KMS-11 (cell line): Measurements from ENCODE around the gene ADGRB3.

ENCODE experiments used
- H2AFZ ChIP-seq: fragments of 200-600 bp; sonication (generic); 2 replicates; pipeline ENCODE4 v1.6.1; 2016; ENCODE audit warnings: antibody characterized with exemption, mixed run types, low read depth
- H3K27ac ChIP-seq: fragments of 200-600 bp; sonication (generic); 2 replicates; pipeline ENCODE4 v1.6.1; 2016; ENCODE audit warnings: mild to moderate bottlenecking, mixed run types
- H3K27me3 ChIP-seq: fragments of 200-600 bp; sonication (generic); 2 replicates; pipeline ENCODE4 v1.6.1; 2017; ENCODE audit warnings: mild to moderate bottlenecking, low read depth, mixed run types, moderate library complexity; ENCODE audit not compliant: insufficient read depth
- H3K36me3 ChIP-seq: fragments of 200-600 bp; sonication (generic); 2 replicates; pipeline ENCODE4 v1.6.1; 2017; ENCODE audit warnings: mild to moderate bottlenecking, mixed run types; ENCODE audit not compliant: insufficient read depth
- H3K4me1 ChIP-seq: fragments of 200-600 bp; sonication (generic); 2 replicates; pipeline ENCODE4 v1.6.1; 2016; ENCODE audit warnings: mild to moderate bottlenecking, low read depth, mixed run types; ENCODE audit not compliant: poor library complexity, severe bottlenecking
- H3K4me2 ChIP-seq: fragments of 200-600 bp; sonication (generic); 2 replicates; pipeline ENCODE4 v1.7.0; 2016; ENCODE audit warnings: mild to moderate bottlenecking, mixed run types
- H3K4me3 ChIP-seq: fragments of 200-600 bp; sonication (generic); IDR thresholded peaks from 2 replicates; pipeline ENCODE4 v1.6.1; 2017; ENCODE audit warnings: low read depth, low read length, mixed read lengths; ENCODE audit not compliant: insufficient read depth
- H3K79me2 ChIP-seq: fragments of 200-600 bp; sonication (generic); 2 replicates; pipeline ENCODE4 v1.6.1; 2016; ENCODE audit warnings: low read depth, mixed run types; ENCODE audit not compliant: insufficient read depth
- H3K9ac ChIP-seq: fragments of 200-600 bp; sonication (generic); 2 replicates; pipeline ENCODE4 v1.6.1; 2016; ENCODE audit warnings: mild to moderate bottlenecking, mixed run types
- H4K20me1 ChIP-seq: fragments of 200-600 bp; sonication (generic); 2 replicates; pipeline ENCODE4 v1.6.1; 2016; ENCODE audit warnings: mild to moderate bottlenecking, mixed run types; ENCODE audit not compliant: insufficient read depth
- TF ChIP-seq, protein P1 (sequence below): fragments of 200-600 bp; sonication (generic); conservative IDR thresholded peaks from 2 replicates; pipeline ENCODE4 v1.6.1; 2017; ENCODE audit warnings: low read depth, mild to moderate bottlenecking, antibody characterized with exemption, low read length, moderate library complexity, mixed read lengths

Gene ADGRB3

DNA sequence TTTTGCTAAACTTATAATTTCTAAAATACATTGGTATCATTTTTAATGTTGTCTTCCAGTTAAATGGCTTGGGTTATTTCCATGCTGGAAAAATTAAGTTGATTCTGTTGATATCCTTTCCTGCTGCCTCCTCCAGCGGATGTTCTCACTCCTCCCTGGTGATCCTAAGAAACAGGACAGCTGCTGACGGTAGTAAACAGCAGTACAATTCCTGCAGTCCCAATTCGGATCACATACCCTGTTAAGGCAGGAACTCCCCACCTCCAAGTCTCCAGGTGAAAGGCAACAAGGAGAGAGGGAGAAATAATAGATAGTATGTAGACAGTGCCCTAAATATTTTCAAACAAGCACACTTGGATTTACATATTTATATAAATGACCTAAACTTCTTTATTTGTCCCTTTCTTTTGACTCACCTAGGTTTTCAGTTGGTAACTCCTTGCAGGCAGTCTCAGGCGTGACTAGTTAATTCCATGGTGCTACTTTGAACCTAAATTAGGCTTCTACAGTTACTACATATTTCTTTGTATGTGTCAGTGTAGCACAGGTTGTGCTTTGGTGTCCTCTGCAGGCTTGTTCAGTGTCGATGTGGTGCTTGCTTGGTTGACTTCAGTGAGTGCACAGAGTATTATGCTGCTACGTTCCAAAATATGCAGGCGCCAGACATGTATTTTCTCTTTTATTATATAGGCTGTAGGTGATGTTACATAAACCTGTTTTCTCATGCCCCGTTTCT, 126.0 kb downstream of the ADGRB3 start:
- TF ChIP-seq, protein P1, sequence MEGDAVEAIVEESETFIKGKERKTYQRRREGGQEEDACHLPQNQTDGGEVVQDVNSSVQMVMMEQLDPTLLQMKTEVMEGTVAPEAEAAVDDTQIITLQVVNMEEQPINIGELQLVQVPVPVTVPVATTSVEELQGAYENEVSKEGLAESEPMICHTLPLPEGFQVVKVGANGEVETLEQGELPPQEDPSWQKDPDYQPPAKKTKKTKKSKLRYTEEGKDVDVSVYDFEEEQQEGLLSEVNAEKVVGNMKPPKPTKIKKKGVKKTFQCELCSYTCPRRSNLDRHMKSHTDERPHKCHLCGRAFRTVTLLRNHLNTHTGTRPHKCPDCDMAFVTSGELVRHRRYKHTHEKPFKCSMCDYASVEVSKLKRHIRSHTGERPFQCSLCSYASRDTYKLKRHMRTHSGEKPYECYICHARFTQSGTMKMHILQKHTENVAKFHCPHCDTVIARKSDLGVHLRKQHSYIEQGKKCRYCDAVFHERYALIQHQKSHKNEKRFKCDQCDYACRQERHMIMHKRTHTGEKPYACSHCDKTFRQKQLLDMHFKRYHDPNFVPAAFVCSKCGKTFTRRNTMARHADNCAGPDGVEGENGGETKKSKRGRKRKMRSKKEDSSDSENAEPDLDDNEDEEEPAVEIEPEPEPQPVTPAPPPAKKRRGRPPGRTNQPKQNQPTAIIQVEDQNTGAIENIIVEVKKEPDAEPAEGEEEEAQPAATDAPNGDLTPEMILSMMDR, result no peak
- no peak overlapping the region for H3K9ac ChIP-seq
- H2AFZ ChIP-seq, result no peak overlapping the region
- no peak overlapping the region for H3K4me3 ChIP-seq
- no peak overlapping the region for H3K27ac ChIP-seq
- no peaks in the 10 kb centered on the region for H3K79me2 ChIP-seq
- H3K4me1 ChIP-seq, result no peaks in the 10 kb centered on the region
- H3K27me3 ChIP-seq, result no peaks in the 10 kb centered on the region
- no peaks in the 10 kb centered on the region for H4K20me1 ChIP-seq
- H3K36me3 ChIP-seq, result no peaks in the 10 kb centered on the region
- no peak overlapping the region for H3K4me2 ChIP-seq

DNA sequence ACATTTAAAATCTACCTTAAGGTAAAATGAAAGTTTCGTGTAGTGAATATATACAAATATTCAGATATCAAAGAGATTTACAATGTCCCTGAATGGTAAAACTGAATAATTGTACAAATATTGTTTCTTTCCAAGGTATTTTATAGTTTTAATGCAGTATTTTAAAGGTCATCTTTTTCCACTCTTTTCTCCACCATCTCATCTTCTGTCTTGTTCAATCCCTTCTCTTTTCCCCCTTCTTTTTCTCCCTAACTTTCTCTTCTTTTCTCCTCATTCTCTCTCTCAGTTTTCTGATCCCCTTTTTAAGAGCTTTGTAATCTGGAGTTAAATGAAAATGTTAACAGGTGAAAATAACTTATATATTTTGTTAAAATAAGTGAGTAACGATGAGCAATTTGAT, 126.9 kb downstream of the ADGRB3 start:
- H3K36me3 ChIP-seq, result no peaks in the 10 kb centered on the region
- H3K79me2 ChIP-seq, result no peaks in the 10 kb centered on the region
- no peak overlapping the region for H3K27ac ChIP-seq
- no peak overlapping the region for H3K9ac ChIP-seq
- TF ChIP-seq, protein P1, result no peak
- no peak overlapping the region for H3K4me2 ChIP-seq
- H3K27me3 ChIP-seq, result no peaks in the 10 kb centered on the region
- no peak overlapping the region for H3K4me3 ChIP-seq
- no peaks in the 10 kb centered on the region for H4K20me1 ChIP-seq
- no peaks in the 10 kb centered on the region for H3K4me1 ChIP-seq
- no peak overlapping the region for H2AFZ ChIP-seq

DNA sequence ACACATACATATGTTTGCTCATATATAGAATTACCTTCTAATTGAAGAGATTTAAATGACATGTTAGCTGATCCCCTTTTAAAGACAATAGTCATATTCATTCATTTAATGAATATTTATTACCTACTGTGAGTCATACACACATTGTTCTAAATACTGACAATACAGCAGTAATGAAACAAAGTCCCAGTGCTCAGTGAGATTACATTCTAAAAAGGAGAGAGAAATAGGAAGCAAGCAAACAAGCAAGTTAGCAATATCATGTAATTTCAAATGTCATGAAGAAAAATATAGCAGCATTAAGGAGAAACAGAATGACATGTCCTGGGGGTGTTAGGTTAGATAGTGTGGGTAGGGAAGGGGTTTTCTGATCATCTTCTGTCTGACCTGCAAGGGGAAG, 136.3 kb downstream of the ADGRB3 start:
- TF ChIP-seq, protein P1, result no peak
- no peak overlapping the region for H3K9ac ChIP-seq
- no peaks in the 10 kb centered on the region for H3K4me1 ChIP-seq
- H3K36me3 ChIP-seq, result no peaks in the 10 kb centered on the region
- H3K27me3 ChIP-seq, result no peaks in the 10 kb centered on the region
- no peaks in the 10 kb centered on the region for H4K20me1 ChIP-seq
- no peak overlapping the region for H2AFZ ChIP-seq
- H3K4me2 ChIP-seq, result no peak overlapping the region
- no peak overlapping the region for H3K4me3 ChIP-seq
- H3K27ac ChIP-seq, result no peak overlapping the region
- no peaks in the 10 kb centered on the region for H3K79me2 ChIP-seq

DNA sequence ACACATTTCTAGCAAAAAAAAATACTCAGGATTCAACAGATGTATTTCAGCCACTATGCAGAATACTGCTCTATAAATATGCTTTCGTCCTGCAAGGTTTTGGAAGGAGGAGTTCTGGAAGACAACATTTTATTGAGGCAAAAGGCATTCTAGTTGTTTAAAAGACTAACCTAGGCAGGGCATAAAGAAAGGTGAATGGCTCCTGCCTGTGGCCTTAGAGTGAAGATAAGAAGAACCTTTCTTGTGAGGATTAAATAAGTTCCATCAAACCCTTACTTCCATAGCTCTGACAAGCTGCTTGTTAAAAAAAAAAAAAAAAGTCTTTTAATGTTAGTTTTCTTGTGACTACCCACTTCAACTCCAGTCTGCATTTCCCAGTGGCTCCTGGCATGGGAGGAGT, 139.8 kb downstream of the ADGRB3 start:
- Histone ChIP-seq H3K27me3 (no peaks in the 10 kb centered on the region), H3K9ac (no peak overlapping the region), H2AFZ (no peak overlapping the region), H3K36me3 (no peaks in the 10 kb centered on the region), H3K4me2 (no peak overlapping the region), H3K4me1 (no peaks in the 10 kb centered on the region), H4K20me1 (no peaks in the 10 kb centered on the region), H3K79me2 (no peaks in the 10 kb centered on the region), H3K27ac (no peak overlapping the region), H3K4me3 (no peak overlapping the region)
- TF ChIP-seq, protein P1, result no peak
